ENCODE measurements around the gene RUNX2. TPM values are rescaled to one million over a fixed set of nuclear protein-coding genes. Genes with fewer than 3 reads are reported as not detected.
A peak's percentile ranks its signal among the peaks of the same experiment; 100 is the strongest.

The RUNX2 gene
- total and polyA plus RNA-seq, 3 experiments from 2014 or later = 16.1 to 25.8 (median 25.3) TPM

- no peak overlapping the region for H3K4me3 Mint-ChIP-seq
- POLR2A ChIA-PET = interaction anchor here (0.6 kb wide), 1 partner anchor 8 kb away, joined by 5 read pairs; no protein-coding TSS in a partner anchor
- CTCF ChIA-PET = no interaction called here
- H3K9me3 Mint-ChIP-seq = no peaks in the 10 kb centered on the region
- H3K4me1 Mint-ChIP-seq = peaks cover 57 to 88% (median 66%) of the 10 kb centered on the region in 3 donors
- no peaks in the 10 kb centered on the region for H3K27me3 ChIP-seq (ENCODE audit: insufficient read depth, low read length, poor library complexity, severe bottlenecking)
- H3K27ac ChIP-seq (ENCODE audit: low read depth, low read length) = no peak overlapping the region
- H3K36me3 Mint-ChIP-seq = peaks cover 0 to 6% (median 5%) of the 10 kb centered on the region in 3 donors
- no peaks in the 10 kb centered on the region for H3K9me3 ChIP-seq (ENCODE audit: low read length)
- H3K4me1 ChIP-seq (ENCODE audit: insufficient read depth, low read length) = peaks cover 38% of the 10 kb centered on the region
- H3K36me3 ChIP-seq (ENCODE audit: insufficient read depth, low read length) = no peaks in the 10 kb centered on the region
- no peak for DNase-seq
- no peak overlapping the region for H3K4me3 ChIP-seq (ENCODE audit: low read length)
- H3K27ac Mint-ChIP-seq = peak overlapping the region in 1 of 8 donors; percentile 25
- no peaks in the 10 kb centered on the region for H3K27me3 Mint-ChIP-seq
These were observed 263.2 kb downstream of the RUNX2 start for GRCh38 chr6:45591306-45591705.

- Mint-ChIP-seq H3K9me3 (no peaks in the 10 kb centered on the region), H3K27ac (no peak overlapping the region), H3K4me1 (peaks cover 53 to 82% (median 60%) of the 10 kb centered on the region in 3 donors), H3K36me3 (peaks cover 0 to 7% (median 5%) of the 10 kb centered on the region in 3 donors), H3K4me3 (peak overlapping the region in 1 of 7 donors; percentile 67), H3K27me3 (no peaks in the 10 kb centered on the region)
- H3K36me3 ChIP-seq (ENCODE audit: insufficient read depth, low read length) = no peaks in the 10 kb centered on the region
- POLR2A ChIA-PET = no interaction called here
- no peak overlapping the region for H3K4me3 ChIP-seq (ENCODE audit: low read length)
- CTCF ChIA-PET = no interaction called here
- no peaks in the 10 kb centered on the region for H3K9me3 ChIP-seq (ENCODE audit: low read length)
- no peaks in the 10 kb centered on the region for H3K27me3 ChIP-seq (ENCODE audit: insufficient read depth, low read length, poor library complexity, severe bottlenecking)
- H3K4me1 ChIP-seq (ENCODE audit: insufficient read depth, low read length) = peaks cover 32% of the 10 kb centered on the region
- H3K27ac ChIP-seq (ENCODE audit: low read depth, low read length) = no peak overlapping the region
- DNase-seq = no peak
These were observed 263.8 kb downstream of the RUNX2 start for GRCh38 chr6:45591890-45592289.

GRCh38 chr6:45592991-45593390 lies 264.9 kb downstream of the RUNX2 start:
- H3K27me3 Mint-ChIP-seq = no peaks in the 10 kb centered on the region
- H3K4me1 Mint-ChIP-seq = peaks cover 42 to 71% (median 49%) of the 10 kb centered on the region in 3 donors
- Histone ChIP-seq H3K4me1 (ENCODE audit: insufficient read depth, low read length) (peaks cover 21% of the 10 kb centered on the region), H3K4me3 (ENCODE audit: low read length) (no peak overlapping the region), H3K27ac (ENCODE audit: low read depth, low read length) (no peak overlapping the region), H3K9me3 (ENCODE audit: low read length) (no peaks in the 10 kb centered on the region), H3K36me3 (ENCODE audit: insufficient read depth, low read length) (no peaks in the 10 kb centered on the region), H3K27me3 (ENCODE audit: insufficient read depth, low read length, poor library complexity, severe bottlenecking) (no peaks in the 10 kb centered on the region)
- peaks cover 0 to 18% (median 5%) of the 10 kb centered on the region in 3 donors for H3K36me3 Mint-ChIP-seq
- no peak for DNase-seq
- CTCF ChIA-PET = no interaction called here
- no peak overlapping the region for H3K4me3 Mint-ChIP-seq
- H3K9me3 Mint-ChIP-seq = no peaks in the 10 kb centered on the region
- POLR2A ChIA-PET = no interaction called here
- peak overlapping the region in 1 of 8 donors; percentile 26 for H3K27ac Mint-ChIP-seq

- Histone ChIP-seq H3K4me1 (ENCODE audit: insufficient read depth, low read length) (peaks cover 1% of the 10 kb centered on the region), H3K36me3 (ENCODE audit: insufficient read depth, low read length) (no peaks in the 10 kb centered on the region), H3K27ac (ENCODE audit: low read depth, low read length) (no peak overlapping the region), H3K27me3 (ENCODE audit: insufficient read depth, low read length, poor library complexity, severe bottlenecking) (no peaks in the 10 kb centered on the region), H3K9me3 (ENCODE audit: low read length) (no peaks in the 10 kb centered on the region), H3K4me3 (ENCODE audit: low read length) (no peak overlapping the region)
- peaks cover 7 to 10% (median 8%) of the 10 kb centered on the region in 5 donors for H3K9me3 Mint-ChIP-seq
- CTCF ChIA-PET = no interaction called here
- H3K4me3 Mint-ChIP-seq = peak overlapping the region in 1 of 7 donors; percentile 32
- H3K36me3 Mint-ChIP-seq = peaks cover 0 to 26% (median 7%) of the 10 kb centered on the region in 3 donors
- POLR2A ChIA-PET = no interaction called here
- DNase-seq = no peak
- peaks cover 23 to 51% (median 29%) of the 10 kb centered on the region in 3 donors for H3K4me1 Mint-ChIP-seq
- peak overlapping the region in 2 of 8 donors; percentile 12 to 82 for H3K27ac Mint-ChIP-seq
- peaks cover 0 to 2% of the 10 kb centered on the region in 2 donors for H3K27me3 Mint-ChIP-seq
These were observed 267.1 kb downstream of the RUNX2 start for GRCh38 chr6:45595010-45595851.

- ChIA-PET POLR2A (no interaction called here), CTCF (no interaction called here)
- H3K36me3 Mint-ChIP-seq = peaks cover 0 to 31% (median 11%) of the 10 kb centered on the region in 3 donors
- peaks cover 2% of the 10 kb centered on the region in 2 donors for H3K27me3 Mint-ChIP-seq
- Histone ChIP-seq H3K9me3 (ENCODE audit: low read length) (peaks cover 3% of the 10 kb centered on the region), H3K27ac (ENCODE audit: low read depth, low read length) (no peak overlapping the region), H3K36me3 (ENCODE audit: insufficient read depth, low read length) (no peaks in the 10 kb centered on the region), H3K27me3 (ENCODE audit: insufficient read depth, low read length, poor library complexity, severe bottlenecking) (no peaks in the 10 kb centered on the region), H3K4me3 (ENCODE audit: low read length) (no peak overlapping the region), H3K4me1 (ENCODE audit: insufficient read depth, low read length) (no peaks in the 10 kb centered on the region)
- H3K4me3 Mint-ChIP-seq = no peak overlapping the region
- peaks cover 9 to 21% (median 13%) of the 10 kb centered on the region in 5 donors for H3K9me3 Mint-ChIP-seq
- peaks cover 18 to 29% (median 23%) of the 10 kb centered on the region in 3 donors for H3K4me1 Mint-ChIP-seq
- H3K27ac Mint-ChIP-seq = no peak overlapping the region
- DNase-seq = no peak
These were observed 269.3 kb downstream of the RUNX2 start for GRCh38 chr6:45597424-45597823.

- peaks cover 2% of the 10 kb centered on the region in 2 donors for H3K27me3 Mint-ChIP-seq
- Histone ChIP-seq H3K36me3 (ENCODE audit: insufficient read depth, low read length) (no peaks in the 10 kb centered on the region), H3K4me1 (ENCODE audit: insufficient read depth, low read length) (no peaks in the 10 kb centered on the region), H3K27me3 (ENCODE audit: insufficient read depth, low read length, poor library complexity, severe bottlenecking) (no peaks in the 10 kb centered on the region), H3K4me3 (ENCODE audit: low read length) (no peak overlapping the region), H3K9me3 (ENCODE audit: low read length) (peaks cover 3% of the 10 kb centered on the region), H3K27ac (ENCODE audit: low read depth, low read length) (no peak overlapping the region)
- no peak overlapping the region for H3K4me3 Mint-ChIP-seq
- peaks cover 0 to 36% (median 8%) of the 10 kb centered on the region in 3 donors for H3K36me3 Mint-ChIP-seq
- no peak overlapping the region for H3K27ac Mint-ChIP-seq
- ChIA-PET CTCF (no interaction called here), POLR2A (no interaction called here)
- peaks cover 14 to 16% (median 14%) of the 10 kb centered on the region in 3 donors for H3K4me1 Mint-ChIP-seq
- no peak for DNase-seq
- H3K9me3 Mint-ChIP-seq = peaks cover 15 to 24% (median 16%) of the 10 kb centered on the region in 5 donors
These were observed 270.9 kb downstream of the RUNX2 start for GRCh38 chr6:45599053-45599452.

- H3K27ac Mint-ChIP-seq = no peak overlapping the region
- peaks cover 0 to 18% (median 4%) of the 10 kb centered on the region in 3 donors for H3K36me3 Mint-ChIP-seq
- peaks cover 12 to 27% (median 13%) of the 10 kb centered on the region in 3 donors for H3K4me1 Mint-ChIP-seq
- H3K27me3 ChIP-seq (ENCODE audit: insufficient read depth, low read length, poor library complexity, severe bottlenecking) = no peaks in the 10 kb centered on the region
- H3K9me3 Mint-ChIP-seq = peaks cover 3 to 13% (median 5%) of the 10 kb centered on the region in 5 donors
- no peaks in the 10 kb centered on the region for H3K36me3 ChIP-seq (ENCODE audit: insufficient read depth, low read length)
- H3K27ac ChIP-seq (ENCODE audit: low read depth, low read length) = no peak overlapping the region
- no peak overlapping the region for H3K4me3 ChIP-seq (ENCODE audit: low read length)
- H3K9me3 ChIP-seq (ENCODE audit: low read length) = no peaks in the 10 kb centered on the region
- H3K4me1 ChIP-seq (ENCODE audit: insufficient read depth, low read length) = no peaks in the 10 kb centered on the region
- ChIA-PET POLR2A (no interaction called here), CTCF (no interaction called here)
- no peak for DNase-seq
- no peak overlapping the region for H3K4me3 Mint-ChIP-seq
- H3K27me3 Mint-ChIP-seq = peaks cover 0 to 7% of the 10 kb centered on the region in 2 donors
These were observed 277.8 kb downstream of the RUNX2 start for GRCh38 chr6:45605971-45606370.

- H3K4me1 Mint-ChIP-seq = peaks cover 12 to 27% (median 13%) of the 10 kb centered on the region in 3 donors
- H3K27ac ChIP-seq (ENCODE audit: low read depth, low read length) = no peak overlapping the region
- no peaks in the 10 kb centered on the region for H3K9me3 ChIP-seq (ENCODE audit: low read length)
- peaks cover 0 to 7% of the 10 kb centered on the region in 2 donors for H3K27me3 Mint-ChIP-seq
- no peak overlapping the region for H3K4me3 Mint-ChIP-seq
- H3K4me1 ChIP-seq (ENCODE audit: insufficient read depth, low read length) = no peaks in the 10 kb centered on the region
- peak overlapping the region in 2 of 8 donors; percentile 4 to 6 for H3K27ac Mint-ChIP-seq
- peaks cover 3 to 7% (median 5%) of the 10 kb centered on the region in 5 donors for H3K9me3 Mint-ChIP-seq
- H3K27me3 ChIP-seq (ENCODE audit: insufficient read depth, low read length, poor library complexity, severe bottlenecking) = no peaks in the 10 kb centered on the region
- POLR2A ChIA-PET = no interaction called here
- no peaks in the 10 kb centered on the region for H3K36me3 ChIP-seq (ENCODE audit: insufficient read depth, low read length)
- peaks cover 0 to 14% (median 2%) of the 10 kb centered on the region in 3 donors for H3K36me3 Mint-ChIP-seq
- CTCF ChIA-PET = no interaction called here
- DNase-seq = no peak
- no peak overlapping the region for H3K4me3 ChIP-seq (ENCODE audit: low read length)
These were observed 278.8 kb downstream of the RUNX2 start for GRCh38 chr6:45606831-45607400.

All from CD8-positive, alpha-beta memory T cell (primary cell).